Umbilical cord (tissue), 2 donors: Measurements from ENCODE around the gene CD96. TPM values are rescaled to one million over a fixed set of nuclear protein-coding genes. Genes with fewer than 3 reads are reported as not detected.
"Not testable (repeated sequence)": the region's sequence is repeated elsewhere in the genome, so short reads cannot be mapped to it uniquely, and the experiment has no call there.

Source experiments
- DNase-seq: peaks from one replicate; pipeline ENCODE4 v3.0.0-alpha.2; 2015; ENCODE audit warnings: low spot score
- total RNA-seq: library from RNA; depleted of rRNA; stranded (reverse); fragments of >200 nt; gene quantifications from one replicate; pipeline ENCODE4 v1.2.3, GENCODE V29; 2014; ENCODE audit warnings: low replicate concordance; ENCODE audit not compliant: insufficient read depth

Gene CD96
- total RNA-seq, 1 donor from 2014 or later = 1.4 TPM

DNA sequence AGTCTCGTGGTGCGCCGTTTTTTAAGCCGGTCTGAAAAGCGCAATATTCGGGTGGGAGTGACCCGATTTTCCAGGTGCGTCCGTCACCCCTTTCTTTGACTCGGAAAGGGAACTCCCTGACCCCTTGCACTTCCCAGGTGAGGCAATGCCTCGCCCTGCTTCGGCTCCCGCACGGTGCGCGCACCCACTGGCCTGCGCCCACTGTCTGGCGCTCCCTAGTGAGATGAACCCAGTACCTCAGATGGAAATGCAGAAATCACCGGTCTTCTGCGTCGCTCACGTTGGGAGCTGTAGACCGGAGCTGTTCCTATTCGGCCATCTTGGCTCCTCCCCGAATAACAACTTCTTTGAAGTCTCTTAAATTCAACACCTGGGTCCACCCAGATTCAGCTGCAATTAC, 19.9 kb downstream of the CD96 start:
- DNase-seq = not testable (repeated sequence)

DNA sequence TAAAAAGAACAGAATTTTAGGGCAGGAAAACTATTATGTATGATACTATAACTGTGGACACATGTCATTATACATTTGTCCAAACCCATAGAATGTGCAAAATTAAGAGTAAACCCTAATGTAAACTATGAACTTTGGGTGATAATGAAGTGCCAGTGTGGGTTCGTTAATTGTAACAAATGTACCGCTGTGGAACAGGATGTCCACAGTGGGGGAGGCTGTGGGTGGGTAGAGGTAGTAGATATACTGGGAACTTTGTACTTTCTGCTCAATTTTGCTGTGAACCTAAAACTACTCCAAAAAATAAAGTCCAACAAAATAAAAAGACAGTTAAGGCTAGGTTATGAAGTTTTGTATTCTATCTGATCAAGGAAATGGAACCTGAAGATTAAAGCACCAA, 24.8 kb downstream of the CD96 start:
- no peak for DNase-seq

DNA sequence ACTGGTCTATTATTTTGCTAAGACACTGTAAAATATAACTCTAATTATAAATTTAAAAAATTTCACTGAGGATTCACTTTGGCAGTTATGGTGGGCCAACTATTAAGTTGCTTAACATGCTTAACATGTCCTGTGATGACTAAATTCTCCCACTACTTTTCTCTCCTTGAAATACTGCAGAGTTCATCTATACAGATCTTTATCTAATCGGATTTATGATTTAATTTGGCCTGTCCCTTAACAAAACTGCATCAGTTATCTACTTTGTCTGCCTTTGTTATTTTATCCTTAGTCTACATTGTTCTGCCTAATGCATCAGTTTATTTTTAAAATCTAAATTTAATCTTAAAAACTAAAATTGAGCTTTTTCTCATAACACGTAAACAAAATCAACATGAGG, 26.4 kb downstream of the CD96 start:
- DNase-seq = no peak

GRCh38 chr3:111568911-111569310, 26.9 kb downstream of the CD96 start:
- no peak for DNase-seq

GRCh38 chr3:111570404-111571030, 28.5 kb downstream of the CD96 start:
- no peak for DNase-seq

DNA sequence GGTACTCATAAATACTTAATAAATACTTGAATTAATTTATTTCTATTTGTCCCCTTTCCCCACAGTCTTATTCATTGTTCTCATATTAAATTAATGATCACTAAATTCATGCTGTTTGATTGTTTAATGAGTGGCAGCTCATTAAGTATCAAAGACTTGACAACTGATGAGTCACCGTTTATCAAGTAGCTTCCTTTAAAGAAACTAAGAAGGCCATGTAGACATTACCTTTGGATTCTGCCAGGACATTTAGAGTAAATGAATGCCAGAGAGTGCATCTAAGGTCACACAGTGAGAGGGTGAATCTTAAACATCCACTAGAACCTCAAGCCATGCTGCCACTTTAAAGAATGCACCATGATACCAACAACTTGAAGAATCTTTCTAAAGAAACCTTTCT, 29.3 kb downstream of the CD96 start:
- no peak for DNase-seq

DNA sequence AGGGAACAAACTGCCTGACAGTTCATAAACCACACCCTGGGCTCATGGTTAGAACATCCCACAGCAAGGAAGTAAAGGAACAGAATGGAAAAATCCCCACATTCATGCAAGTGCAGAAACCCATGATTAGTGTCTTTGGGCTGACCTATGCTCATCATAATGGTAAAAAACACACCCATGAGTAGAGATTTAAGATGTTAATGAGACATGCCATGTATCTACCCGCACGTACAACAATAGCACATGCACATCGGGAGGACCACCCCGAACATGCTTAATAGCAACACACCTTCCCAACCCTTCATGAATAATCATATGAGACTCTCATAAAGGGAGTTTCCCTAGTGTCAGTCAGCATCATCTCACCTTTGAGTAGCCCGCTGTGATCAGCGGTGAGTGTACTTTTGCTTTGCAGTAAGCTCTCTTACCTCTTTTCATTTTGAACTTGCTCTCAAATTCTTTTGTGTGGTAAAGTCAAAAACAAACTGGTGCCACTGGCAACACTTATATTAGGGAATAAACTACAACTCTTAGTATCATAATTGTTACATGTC, 30.0 kb downstream of the CD96 start:
- DNase-seq = no peak

DNA sequence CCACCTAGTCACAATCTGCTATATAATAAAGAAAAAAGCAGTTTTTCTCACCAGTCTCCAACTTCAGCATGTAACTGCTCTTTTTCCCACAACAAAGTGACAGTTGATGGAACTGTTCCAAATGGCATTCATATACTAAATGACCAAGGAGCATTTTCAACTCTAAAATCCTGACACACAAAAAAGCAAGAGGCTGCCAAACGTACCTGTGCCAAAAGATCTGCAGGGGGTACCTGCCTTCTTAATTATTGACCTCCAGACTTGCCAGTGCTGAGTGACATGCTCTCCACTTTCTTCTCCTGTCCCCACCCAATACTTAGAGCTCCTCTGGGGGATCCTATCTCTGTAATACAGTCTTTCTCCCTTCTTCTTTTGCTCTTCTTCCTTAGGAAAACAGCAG, 35.1 kb downstream of the CD96 start:
- DNase-seq = no peak

DNA sequence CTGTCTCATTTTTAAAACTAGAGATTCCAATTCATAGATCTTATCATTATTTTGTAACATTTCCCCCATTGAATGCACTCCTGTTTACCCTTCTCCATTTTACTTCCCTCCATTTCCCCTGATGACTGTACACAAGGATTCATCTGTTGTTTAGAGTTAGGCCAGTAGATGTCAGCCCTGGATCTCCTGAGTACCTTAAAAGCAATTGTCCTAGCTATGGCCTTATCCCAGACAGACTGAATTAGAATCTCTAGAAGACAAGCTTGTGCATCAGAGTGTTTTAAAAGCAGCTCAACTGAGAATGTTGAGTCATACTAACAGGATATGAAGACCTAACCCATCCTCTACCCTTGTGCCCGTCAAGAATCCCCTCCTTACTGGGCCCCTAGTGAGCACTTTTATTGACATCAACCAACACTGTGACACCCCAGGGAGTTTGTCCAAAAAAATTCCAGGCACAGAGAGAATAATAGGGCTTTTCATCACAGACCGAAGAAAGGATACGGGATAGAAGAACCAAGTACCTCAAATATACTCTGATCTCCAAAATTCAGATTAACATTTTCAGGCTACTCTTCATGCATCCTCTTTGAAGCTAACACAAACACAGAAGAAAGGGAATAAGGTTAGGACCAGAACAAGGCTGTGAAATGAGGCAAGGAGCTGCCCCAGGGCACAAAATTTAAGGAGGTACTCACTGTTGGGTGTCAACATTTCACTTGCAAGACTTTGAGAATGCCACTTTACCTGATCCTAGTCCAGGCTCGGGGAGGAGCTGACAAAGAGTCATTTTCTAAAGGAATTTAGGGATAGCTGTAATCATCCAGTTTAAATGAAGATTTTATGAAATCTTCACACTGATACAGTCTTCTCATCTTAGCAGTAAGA, 36.0 kb downstream of the CD96 start:
- DNase-seq = peak; percentile 74

DNA sequence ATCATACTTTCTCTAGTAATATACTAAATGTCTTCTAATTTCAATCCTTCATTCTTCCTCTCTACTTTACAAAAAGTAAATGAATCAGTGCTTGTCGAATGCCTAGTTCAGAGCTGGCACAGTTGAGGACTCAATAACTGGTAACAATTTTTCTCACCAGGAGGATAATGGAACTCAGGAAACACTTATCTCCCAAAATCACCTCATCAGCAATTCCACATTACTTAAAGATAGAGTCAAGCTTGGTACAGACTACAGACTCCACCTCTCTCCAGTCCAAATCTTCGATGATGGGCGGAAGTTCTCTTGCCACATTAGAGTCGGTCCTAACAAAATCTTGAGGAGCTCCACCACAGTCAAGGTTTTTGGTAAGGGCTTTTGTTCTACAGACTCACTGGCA, 36.9 kb downstream of the CD96 start:
- DNase-seq = no peak

DNA sequence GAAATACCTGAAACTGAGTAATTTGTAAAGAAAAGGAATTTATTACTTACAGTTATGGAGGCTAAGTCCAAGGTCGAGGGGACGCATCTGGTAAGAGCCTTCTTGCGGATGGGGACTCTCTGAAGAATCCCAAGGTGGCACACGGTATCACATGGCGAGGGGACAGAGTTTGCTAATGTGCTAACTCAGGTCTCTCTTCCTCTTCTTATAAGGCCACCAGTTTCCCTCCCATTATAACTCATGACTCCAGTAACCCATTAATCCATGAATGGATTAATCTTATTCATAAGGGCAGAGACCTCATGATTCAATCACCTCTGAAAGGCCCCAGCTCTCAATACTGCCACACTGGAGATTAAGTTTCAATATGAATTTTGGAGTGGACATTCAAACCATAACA, 37.5 kb downstream of the CD96 start:
- no peak for DNase-seq

- no peak for DNase-seq
Measured at GRCh38 chr3:111581403-111582119, 39.6 kb downstream of the CD96 start.

GRCh38 chr3:111582120-111582474, 40.1 kb downstream of the CD96 start:
- DNase-seq = peak; percentile 55

GRCh38 chr3:111584744-111585143, 42.7 kb downstream of the CD96 start:
- DNase-seq = no peak

GRCh38 chr3:111585217-111585616, 43.2 kb downstream of the CD96 start:
- DNase-seq = peak; percentile 24

DNA sequence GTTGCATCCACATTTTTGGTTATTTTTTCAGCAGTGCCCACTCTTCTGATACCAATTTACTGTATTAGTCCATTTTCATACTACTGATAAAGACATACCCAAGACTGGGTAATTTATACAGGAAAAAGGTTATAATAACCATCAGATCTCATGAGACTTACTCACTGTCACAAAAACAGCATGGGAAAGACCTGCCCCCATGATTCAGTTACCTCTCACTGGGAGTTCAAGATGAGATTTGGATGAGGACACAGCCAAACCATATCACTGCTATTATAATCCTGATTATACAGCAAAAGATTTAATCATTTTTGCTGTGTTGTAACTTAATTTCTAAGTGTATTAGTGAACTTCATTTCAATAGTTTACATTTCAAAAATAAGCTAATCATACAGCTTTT, 46.5 kb downstream of the CD96 start:
- DNase-seq = no peak

DNA sequence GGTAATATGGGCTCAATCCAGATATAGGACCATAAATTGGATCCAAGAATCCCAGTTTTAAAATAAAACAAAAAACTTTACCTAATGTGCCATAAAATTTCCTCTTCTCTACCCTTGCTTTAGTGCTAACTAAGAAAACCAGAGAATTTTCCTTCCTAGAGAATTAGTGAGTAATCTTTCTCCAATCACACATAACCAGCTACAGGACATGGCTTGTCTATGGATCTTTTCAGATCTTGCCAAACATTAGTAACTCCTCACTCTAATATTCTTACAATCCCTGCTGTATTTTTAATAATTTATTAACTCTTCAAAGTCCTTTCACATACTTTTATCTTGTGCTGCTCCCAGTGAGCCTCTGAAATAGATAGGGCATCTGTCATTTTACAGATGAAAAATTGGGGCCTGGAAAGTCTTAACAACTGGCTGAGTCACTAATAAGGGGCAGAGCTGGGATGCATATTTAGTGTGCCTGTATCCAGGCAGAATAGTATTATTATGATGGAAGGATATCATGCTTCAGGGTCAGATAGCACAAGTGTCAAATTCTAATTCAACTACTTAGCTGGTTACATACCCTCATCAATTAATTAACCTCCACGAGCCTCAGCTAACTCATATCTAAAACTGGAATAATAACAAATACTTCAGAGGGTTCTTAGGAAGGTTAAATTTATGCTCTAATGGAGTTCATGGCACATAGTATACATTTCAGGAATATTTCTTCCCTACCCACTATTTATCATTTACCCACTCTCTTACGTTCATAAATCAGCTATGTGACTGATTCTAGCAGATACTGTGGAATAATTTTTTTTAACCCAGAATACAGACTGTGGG, 47.5 kb downstream of the CD96 start:
- peak; percentile 50 for DNase-seq

GRCh38 chr3:111590143-111590491, 48.1 kb downstream of the CD96 start:
- peak; percentile 28 for DNase-seq

- DNase-seq = no peak
Measured at GRCh38 chr3:111591555-111591954, 49.6 kb downstream of the CD96 start.

GRCh38 chr3:111592143-111592542, 50.1 kb downstream of the CD96 start:
- DNase-seq = no peak

DNA sequence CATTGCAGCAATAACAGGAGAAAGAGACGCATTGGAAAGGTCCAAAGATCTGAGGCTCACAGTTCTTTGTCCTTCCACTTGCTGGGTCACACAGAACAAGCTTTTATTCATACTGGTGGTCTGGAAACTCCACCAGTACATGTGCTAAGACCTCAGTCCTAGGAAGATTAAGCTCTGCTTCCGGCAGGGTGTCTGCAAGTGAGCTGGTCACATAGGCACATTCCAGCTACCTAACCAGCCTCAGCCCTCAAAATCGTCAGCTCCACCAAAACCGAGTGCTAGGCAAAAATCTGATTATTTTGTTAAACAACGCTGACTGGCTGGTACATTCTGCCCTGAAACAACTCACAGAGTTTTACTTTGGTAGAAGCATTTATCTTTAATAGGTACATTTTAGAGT, 50.9 kb downstream of the CD96 start:
- no peak for DNase-seq

GRCh38 chr3:111593666-111594065, 51.7 kb downstream of the CD96 start:
- no peak for DNase-seq
